Neural progenitor cell (in vitro differentiated cells): ENCODE data around the gene JDP2.

Source experiments
- EZH2phosphoT487 ChIP-seq: fragments of 200-600 bp; sonication (generic); IDR thresholded peaks from 2 replicates; pipeline ENCODE4 v1.6.1; 2017; ENCODE audit warnings: antibody characterized with exemption
- TF ChIP-seq, protein P1 (sequence below): fragments of 200-600 bp; sonication (generic); IDR thresholded peaks from 2 replicates; pipeline ENCODE4 v1.5.1; 2017; ENCODE audit warnings: antibody characterized with exemption, mild to moderate bottlenecking

DNA sequence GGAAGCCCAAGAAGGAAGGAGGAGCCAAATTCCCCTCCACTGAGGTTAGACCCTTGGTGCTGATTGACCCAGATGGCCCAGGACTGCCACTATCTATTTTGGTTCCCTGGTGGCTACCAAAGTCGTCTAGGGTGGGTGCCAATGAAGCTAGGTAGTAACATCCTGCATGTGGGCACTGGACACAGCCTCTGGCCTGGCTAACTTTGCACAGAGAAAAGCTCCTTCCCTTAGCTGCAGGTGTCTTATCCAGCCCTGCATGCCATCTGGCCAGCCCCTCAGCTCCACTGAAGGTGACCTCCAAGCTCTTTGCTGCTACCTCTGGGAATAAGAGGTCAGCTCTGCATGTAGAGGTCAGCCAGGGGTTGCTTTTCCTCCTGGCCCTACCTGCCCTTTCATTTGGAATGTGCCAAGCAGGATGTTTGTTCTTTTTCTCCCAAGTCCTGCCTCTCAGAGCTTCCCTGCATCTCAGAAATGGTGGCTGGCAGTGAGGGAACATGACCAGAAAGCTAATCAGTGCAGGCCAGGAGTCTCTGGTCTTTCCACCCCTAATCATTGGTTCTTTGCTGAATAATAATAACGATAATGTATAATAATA lies 34.0 kb downstream of the JDP2 start:
- no peak for TF ChIP-seq EZH2phosphoT487
- TF ChIP-seq, protein P1, sequence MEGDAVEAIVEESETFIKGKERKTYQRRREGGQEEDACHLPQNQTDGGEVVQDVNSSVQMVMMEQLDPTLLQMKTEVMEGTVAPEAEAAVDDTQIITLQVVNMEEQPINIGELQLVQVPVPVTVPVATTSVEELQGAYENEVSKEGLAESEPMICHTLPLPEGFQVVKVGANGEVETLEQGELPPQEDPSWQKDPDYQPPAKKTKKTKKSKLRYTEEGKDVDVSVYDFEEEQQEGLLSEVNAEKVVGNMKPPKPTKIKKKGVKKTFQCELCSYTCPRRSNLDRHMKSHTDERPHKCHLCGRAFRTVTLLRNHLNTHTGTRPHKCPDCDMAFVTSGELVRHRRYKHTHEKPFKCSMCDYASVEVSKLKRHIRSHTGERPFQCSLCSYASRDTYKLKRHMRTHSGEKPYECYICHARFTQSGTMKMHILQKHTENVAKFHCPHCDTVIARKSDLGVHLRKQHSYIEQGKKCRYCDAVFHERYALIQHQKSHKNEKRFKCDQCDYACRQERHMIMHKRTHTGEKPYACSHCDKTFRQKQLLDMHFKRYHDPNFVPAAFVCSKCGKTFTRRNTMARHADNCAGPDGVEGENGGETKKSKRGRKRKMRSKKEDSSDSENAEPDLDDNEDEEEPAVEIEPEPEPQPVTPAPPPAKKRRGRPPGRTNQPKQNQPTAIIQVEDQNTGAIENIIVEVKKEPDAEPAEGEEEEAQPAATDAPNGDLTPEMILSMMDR = no peak
